K562 (cell line): Measurements from ENCODE around the gene CCL3. TPM values are rescaled to one million over a fixed set of nuclear protein-coding genes. Genes with fewer than 3 reads are reported as not detected.

Source experiments
- ATAC-seq: fragments of 200-7000 bp; cut with Tn5 transposase; 3 replicates; pipeline ENCODE4 v1.9.1; 2020; ENCODE audit warnings: moderate library complexity
- BruUV-seq: library from RNA; stranded (reverse); fragments of 400-500 nt; replicated peaks from 2 replicates; lab custom pipeline; 2021; lab: Mats Ljungman, UMichigan
- CTCF ChIA-PET: fragments of 300-600 bp; formaldehyde crosslinking; extraction: SDS; loops from one replicate; lab custom pipeline; 2021; ENCODE audit warnings: low intra/inter-chr PET ratio; lab: Yijun Ruan, JAX
- POLR2A ChIA-PET: fragments of 300-600, 350-650 bp; sonication (Branson Sonifier 250); formaldehyde crosslinking; extraction: SDS; loops from one replicate; lab custom pipeline; 2021; ENCODE audit warnings: antibody characterized with exemption, inconsistent platforms; lab: Yijun Ruan, JAX
- DNase-seq, 4 experiments: peaks; one replicate each; pipeline versions ENCODE4 v3.0.0 to v3.0.0-alpha.2; 2011 to 2018; ENCODE audit warnings: low spot score in 3 of 4, mixed read lengths in 3 of 4; ENCODE audit errors: extremely low read depth in 1 of 4
- FAIRE-seq: peaks from 2 replicates; lab custom pipeline; 2011; peaks lifted over from hg19 to GRCh38; lab: Jason Lieb, UNC
- H2AFZ ChIP-seq: 2 replicates; pipeline ENCODE4 v1.6.0; 2011; ENCODE audit warnings: low read depth, low read length, control low read depth, inconsistent platforms
- H3K27ac ChIP-seq: fragments of 200-600 bp; 3 replicates; pipeline ENCODE4 v1.8.0; 2011; ENCODE audit warnings: low read depth, mild to moderate bottlenecking, control low read depth, inconsistent platforms, low read length, moderate library complexity, mixed read lengths; ENCODE audit errors: extremely low read depth
- H3K27me3 ChIP-seq, 2 experiments: fragments of 300-600 bp in 1 of 2; 2 replicates in 1 of 2; 3 replicates in 1 of 2; pipeline versions ENCODE4 v1.6.0 to v1.8.0; 2011; ENCODE audit warnings: inconsistent platforms in 2 of 2, low read length in 2 of 2, mild to moderate bottlenecking in 1 of 2, mixed read lengths in 1 of 2, moderate library complexity in 1 of 2; ENCODE audit not compliant: control insufficient read depth in 2 of 2, insufficient read depth in 2 of 2
- H3K36me3 ChIP-seq: fragments of 300-600 bp; 3 replicates; pipeline ENCODE4 v1.8.0; 2011; ENCODE audit warnings: mild to moderate bottlenecking, low read length, inconsistent platforms; ENCODE audit not compliant: control insufficient read depth, insufficient read depth
- H3K4me1 ChIP-seq, 2 experiments: fragments of 200-600 bp in 1 of 2; replicated peaks in 1 of 2; 2 replicates in 1 of 2; 3 replicates in 1 of 2; pipeline versions ENCODE4 v1.5.1 to v1.8.0; 2011; ENCODE audit warnings: inconsistent platforms in 2 of 2, low read length in 2 of 2, mild to moderate bottlenecking in 1 of 2, mixed read lengths in 1 of 2, moderate library complexity in 1 of 2; ENCODE audit not compliant: control insufficient read depth in 2 of 2, insufficient read depth in 2 of 2
- H3K4me2 ChIP-seq: 2 replicates; pipeline ENCODE4 v1.6.1; 2011; ENCODE audit warnings: low read length, control low read depth, inconsistent platforms, mixed read lengths; ENCODE audit not compliant: insufficient read depth
- H3K4me3 ChIP-seq: fragments of 200-600 bp; sonication (generic), shearing (Covaris generic); 2 replicates; pipeline ENCODE4 v1.5.1; 2016; ENCODE audit warnings: control low read depth, inconsistent platforms
- H3K79me2 ChIP-seq: fragments of 200-600 bp; 3 replicates; pipeline ENCODE4 v1.8.0; 2011; ENCODE audit warnings: low read length, inconsistent platforms; ENCODE audit not compliant: control insufficient read depth, insufficient read depth
- H3K9ac ChIP-seq, 2 experiments: 2 replicates each; pipeline versions ENCODE4 v1.6.0 to v1.6.1; 2011; ENCODE audit warnings: low read depth in 2 of 2, low read length in 2 of 2, control low read depth in 1 of 2, inconsistent platforms in 1 of 2, mild to moderate bottlenecking in 1 of 2, mixed read lengths in 1 of 2; ENCODE audit not compliant: insufficient read depth in 1 of 2
- H3K9me1 ChIP-seq: one replicate; pipeline ENCODE4 v1.6.0; 2011; ENCODE audit warnings: inconsistent platforms, mild to moderate bottlenecking, low read length, moderate library complexity; ENCODE audit not compliant: control insufficient read depth, insufficient read depth
- H3K9me3 ChIP-seq: replicated peaks from 2 replicates; pipeline ENCODE4 v1.5.1; 2011; ENCODE audit warnings: low read depth, low read length, inconsistent platforms; ENCODE audit not compliant: control insufficient read depth, insufficient read depth
- H4K20me1 ChIP-seq: replicated peaks from 2 replicates; pipeline ENCODE4 v1.6.1; 2011; ENCODE audit warnings: low read length, inconsistent platforms, mixed read lengths; ENCODE audit not compliant: control insufficient read depth, insufficient read depth
- DPF2 ChIP-seq: fragments of 450-650 bp; IDR thresholded peaks from 2 replicates; pipeline ENCODE4 v1.6.1; 2016
- ERF ChIP-seq: fragments of 450-650 bp; formaldehyde crosslinking; IDR thresholded peaks from 2 replicates; pipeline ENCODE4 v1.4.0; 2020; ENCODE audit warnings: mild to moderate bottlenecking, mixed read lengths
- FOXA3 ChIP-seq, 2 experiments: fragments of 450-650 bp in 1 of 2; sonication (generic) in 1 of 2; formaldehyde crosslinking; IDR thresholded peaks in 1 of 2; conservative IDR thresholded peaks in 1 of 2; 2 replicates each; pipeline versions ENCODE4 v1.4.0 to v1.8.0; 2020 to 2022; ENCODE audit warnings: mild to moderate bottlenecking in 2 of 2, missing genetic modification reagents in 1 of 2
- GABPB1 ChIP-seq: sonication (generic); formaldehyde crosslinking; IDR thresholded peaks from 2 replicates; pipeline ENCODE4 v1.8.0; 2022; ENCODE audit warnings: mild to moderate bottlenecking, missing genetic modification reagents
- JUNB ChIP-seq: fragments of 450-650 bp; formaldehyde crosslinking; conservative IDR thresholded peaks from 2 replicates; pipeline ENCODE4 v1.4.0; 2020; ENCODE audit warnings: mild to moderate bottlenecking
- PCBP1 ChIP-seq: fragments of 200-400 bp; formaldehyde crosslinking; IDR thresholded peaks from 2 replicates; pipeline ENCODE4 v1.6.1; 2018; ENCODE audit warnings: mild to moderate bottlenecking, low read depth, low read length; ENCODE audit not compliant: poor library complexity, severe bottlenecking
- RAD51 ChIP-seq: fragments of 450-650 bp; IDR thresholded peaks from 2 replicates; pipeline ENCODE4 v1.7.1; 2016; ENCODE audit warnings: low read depth, mild to moderate bottlenecking, borderline replicate concordance
- SMAD3 ChIP-seq: fragments of 450-650 bp; formaldehyde crosslinking; conservative IDR thresholded peaks from 2 replicates; pipeline ENCODE4 v1.4.0; 2020; ENCODE audit warnings: mild to moderate bottlenecking
- SREBF1 ChIP-seq: fragments of 150-350 bp; IDR thresholded peaks from 2 replicates; pipeline ENCODE4 v1.6.1; 2014; ENCODE audit warnings: antibody characterized with exemption, low read depth, low read length, borderline replicate concordance
- SUPT5H ChIP-seq: fragments of 450-650 bp; IDR thresholded peaks from 2 replicates; pipeline ENCODE4 v1.6.1; 2016
- TCF7L2 ChIP-seq: fragments of 150-350 bp; IDR thresholded peaks from 2 replicates; pipeline ENCODE4 v1.6.1; 2016; ENCODE audit warnings: low read depth, mild to moderate bottlenecking, low read length, moderate library complexity
- ZC3H8 ChIP-seq: fragments of 450-650 bp; IDR thresholded peaks from 2 replicates; pipeline ENCODE4 v1.6.1; 2017
- ZKSCAN3 ChIP-seq: fragments of 250-450 bp; sonication (Bioruptor Pico); IDR thresholded peaks from 2 replicates; pipeline ENCODE4 v1.4.0; 2020
- ZNF282 ChIP-seq: sonication (generic); formaldehyde crosslinking; IDR thresholded peaks from 2 replicates; pipeline ENCODE4 v1.8.1; 2023; ENCODE audit warnings: missing genetic modification reagents
- ZNF589 ChIP-seq: fragments of 200-800 bp; sonication (Bioruptor generic); IDR thresholded peaks from 2 replicates; pipeline ENCODE4 v1.6.1; 2016; ENCODE audit warnings: low read depth, missing genetic modification characterization, missing compliant biosample characterization
- WGBS: fragments of 100-300 bp; shearing (Covaris generic); methylation state at CpG from one replicate; pipeline ENCODE4 v1.1.6; 2016; ENCODE audit warnings: low coverage, mixed read lengths; ENCODE audit not compliant: insufficient coverage; ENCODE audit errors: missing lambda C conversion rate; 5-methylcytosine and 5-hydroxymethylcytosine counted together
- in situ Hi-C: fragments of 300-500 bp; cut with MboI; formaldehyde crosslinking; loops from 4 replicates; pipeline ENCODE4 v1.15.0; 2018; ENCODE audit warnings: inconsistent platforms, mixed read lengths
- intact Hi-C: fragments of 100-400 bp; cut with micrococcal nuclease; formaldehyde crosslinking; loops from 2 replicates; pipeline ENCODE4 v1.14.2; 2022
- polyA plus RNA-seq, 8 experiments: library from polyadenylated mRNA; depleted of rRNA in 4 of 8; stranded (reverse) in 5 of 8; unstranded in 3 of 8; fragments of >200 nt; fragmentation: Nextera tagmentation in 2 of 8; fragmentation: Illumina TruSeq in 1 of 8; extraction: Ambion mirVana in 2 of 8; extraction: Trizol in 1 of 8; gene quantifications; 2 replicates each; pipeline versions ENCODE4 v1.2.1 to v1.2.3, GENCODE V29; 2011 to 2014; ENCODE audit warnings: inconsistent platforms in 1 of 8, missing spikeins in 1 of 8
- total RNA-seq, 7 experiments: library from RNA; depleted of rRNA in 6 of 7; stranded (reverse); fragments of >200 nt in 6 of 7; fragmentation: Illumina TruSeq in 2 of 7; extraction: Trizol in 2 of 7; gene quantifications; 2 replicates each; pipeline versions ENCODE4 v1.2.1 to v1.2.3, GENCODE V29; 2011 to 2021; ENCODE audit warnings: low replicate concordance in 1 of 7
- TF ChIP-seq, protein P1 (sequence below), 2 experiments: fragments of 450-650 bp; formaldehyde crosslinking in 1 of 2; IDR thresholded peaks; 2 replicates each; pipeline versions ENCODE4 v1.4.0 to v1.6.1; 2014 to 2020; ENCODE audit warnings: mild to moderate bottlenecking in 2 of 2, borderline replicate concordance in 1 of 2, low read depth in 1 of 2

CCL3 gene
- total and polyA plus RNA-seq, 9 of the 15 experiments (the other 6 are each of a cell fraction or from before 2014, with no cell fraction given): 0.58 TPM; not detected in 8

DNA sequence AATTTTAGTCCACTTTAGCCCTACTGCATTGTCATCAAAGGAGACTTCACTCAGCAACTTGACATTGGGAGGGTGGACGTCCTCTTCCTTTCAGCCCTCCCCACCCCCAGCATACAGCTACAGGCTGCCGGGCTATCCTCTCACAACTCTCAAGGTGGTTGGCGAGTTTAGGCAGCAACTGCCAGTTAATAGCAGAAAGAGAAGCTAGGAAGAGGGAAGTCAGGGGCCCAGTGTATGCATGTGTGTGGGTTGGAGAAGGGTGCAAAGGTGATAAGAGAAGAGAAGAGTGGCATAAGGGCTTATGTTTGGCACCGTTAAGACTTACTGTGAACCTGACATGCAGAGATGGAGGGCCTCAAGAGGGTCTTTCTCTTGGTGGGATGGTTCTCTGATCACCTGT, 45.5 kb upstream of the CCL3 start:
- intact Hi-C loops (no loop called here), in situ Hi-C loops (loop anchor here (5.0 kb wide), 1 partner anchor 163 kb away; no protein-coding TSS in a partner anchor)
- Histone ChIP-seq H3K27ac (no peak overlapping the region), H3K36me3 (no peaks in the 10 kb centered on the region), H3K79me2 (no peaks in the 10 kb centered on the region), H3K4me3 (no peak overlapping the region), H4K20me1 (no peaks in the 10 kb centered on the region), H3K9me3 (no peaks in the 10 kb centered on the region), H3K9me1 (no peaks in the 10 kb centered on the region), H3K4me2 (no peak overlapping the region), H2AFZ (no peak overlapping the region), H3K27me3 (no peaks in the 10 kb centered on the region; a peak in 1 of 5 replicates), H3K4me1 (no peaks in the 10 kb centered on the region), H3K9ac (no peak overlapping the region)
- ChIA-PET CTCF (no interaction called here), POLR2A (interaction anchor here (0.6 kb wide), 1 partner anchor 804 kb away, joined by 5 read pairs; no protein-coding TSS in a partner anchor)
- FAIRE-seq: no peak
- BruUV-seq: no TSS peak
- no peak for ATAC-seq
- DNase-seq: no peak
- WGBS: 0% methylated on average over 4 of the region's 4 CpGs
- no peak for TF ChIP-seq ZNF282 (CRISPR knock-in tag)
- no peak for TF ChIP-seq SREBF1
- no peak for TF ChIP-seq TCF7L2
- no peak for TF ChIP-seq RAD51
- TF ChIP-seq ZKSCAN3 (CRISPR knock-in tag): no peak
- TF ChIP-seq SMAD3 (CRISPR knock-in tag): no peak
- TF ChIP-seq ZC3H8: no peak
- TF ChIP-seq SUPT5H: no peak
- no peak for TF ChIP-seq ERF
- TF ChIP-seq GABPB1 (CRISPR knock-in tag): no peak
- no peak for TF ChIP-seq PCBP1
- no peak for TF ChIP-seq DPF2
- no peak for TF ChIP-seq JUNB (CRISPR knock-in tag)
- TF ChIP-seq ZNF589 (CRISPR knock-in tag): no peak
- TF ChIP-seq FOXA3 (CRISPR knock-in tag; conservative IDR thresholded peaks at IDR 0.05 in 1 of 2, IDR thresholded peaks at IDR 0.05 in 1 of 2): no peak
- TF ChIP-seq, protein P1, sequence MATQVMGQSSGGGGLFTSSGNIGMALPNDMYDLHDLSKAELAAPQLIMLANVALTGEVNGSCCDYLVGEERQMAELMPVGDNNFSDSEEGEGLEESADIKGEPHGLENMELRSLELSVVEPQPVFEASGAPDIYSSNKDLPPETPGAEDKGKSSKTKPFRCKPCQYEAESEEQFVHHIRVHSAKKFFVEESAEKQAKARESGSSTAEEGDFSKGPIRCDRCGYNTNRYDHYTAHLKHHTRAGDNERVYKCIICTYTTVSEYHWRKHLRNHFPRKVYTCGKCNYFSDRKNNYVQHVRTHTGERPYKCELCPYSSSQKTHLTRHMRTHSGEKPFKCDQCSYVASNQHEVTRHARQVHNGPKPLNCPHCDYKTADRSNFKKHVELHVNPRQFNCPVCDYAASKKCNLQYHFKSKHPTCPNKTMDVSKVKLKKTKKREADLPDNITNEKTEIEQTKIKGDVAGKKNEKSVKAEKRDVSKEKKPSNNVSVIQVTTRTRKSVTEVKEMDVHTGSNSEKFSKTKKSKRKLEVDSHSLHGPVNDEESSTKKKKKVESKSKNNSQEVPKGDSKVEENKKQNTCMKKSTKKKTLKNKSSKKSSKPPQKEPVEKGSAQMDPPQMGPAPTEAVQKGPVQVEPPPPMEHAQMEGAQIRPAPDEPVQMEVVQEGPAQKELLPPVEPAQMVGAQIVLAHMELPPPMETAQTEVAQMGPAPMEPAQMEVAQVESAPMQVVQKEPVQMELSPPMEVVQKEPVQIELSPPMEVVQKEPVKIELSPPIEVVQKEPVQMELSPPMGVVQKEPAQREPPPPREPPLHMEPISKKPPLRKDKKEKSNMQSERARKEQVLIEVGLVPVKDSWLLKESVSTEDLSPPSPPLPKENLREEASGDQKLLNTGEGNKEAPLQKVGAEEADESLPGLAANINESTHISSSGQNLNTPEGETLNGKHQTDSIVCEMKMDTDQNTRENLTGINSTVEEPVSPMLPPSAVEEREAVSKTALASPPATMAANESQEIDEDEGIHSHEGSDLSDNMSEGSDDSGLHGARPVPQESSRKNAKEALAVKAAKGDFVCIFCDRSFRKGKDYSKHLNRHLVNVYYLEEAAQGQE (IDR thresholded peaks at IDR 0.05; ENCODE audit: borderline replicate concordance): no peak
- TF ChIP-seq, protein P1 (CRISPR knock-in tag; IDR thresholded peaks at IDR 0.05; ENCODE audit: low read depth): no peak
